Fibroblast of the aortic adventitia (primary cell): ENCODE measurements around the gene RNF220. TPM values are rescaled to one million over a fixed set of nuclear protein-coding genes. Genes with fewer than 3 reads are reported as not detected.

Source experiments
- DNase-seq: peaks from one replicate; pipeline ENCODE4 v3.0.0-alpha.2; 2010; ENCODE audit warnings: low read depth
- H3K4me3 ChIP-seq: 2 replicates; pipeline ENCODE4 v1.5.1; 2011; ENCODE audit warnings: low read depth, mild to moderate bottlenecking, control low read depth, low read length, moderate library complexity
- total RNA-seq: library from RNA; depleted of rRNA; stranded (reverse); fragments of >200 nt; gene quantifications from 2 replicates; pipeline ENCODE4 v1.2.3, GENCODE V29; 2012; ENCODE audit warnings: low replicate concordance
- TF ChIP-seq, protein P1 (sequence below): IDR thresholded peaks from 2 replicates; pipeline ENCODE4 v1.5.1; 2011; ENCODE audit warnings: mild to moderate bottlenecking, low read length, control low read depth, inconsistent platforms; ENCODE audit not compliant: insufficient read depth

The RNF220 gene
- total RNA-seq, 1 donor: 51.2 TPM

DNA sequence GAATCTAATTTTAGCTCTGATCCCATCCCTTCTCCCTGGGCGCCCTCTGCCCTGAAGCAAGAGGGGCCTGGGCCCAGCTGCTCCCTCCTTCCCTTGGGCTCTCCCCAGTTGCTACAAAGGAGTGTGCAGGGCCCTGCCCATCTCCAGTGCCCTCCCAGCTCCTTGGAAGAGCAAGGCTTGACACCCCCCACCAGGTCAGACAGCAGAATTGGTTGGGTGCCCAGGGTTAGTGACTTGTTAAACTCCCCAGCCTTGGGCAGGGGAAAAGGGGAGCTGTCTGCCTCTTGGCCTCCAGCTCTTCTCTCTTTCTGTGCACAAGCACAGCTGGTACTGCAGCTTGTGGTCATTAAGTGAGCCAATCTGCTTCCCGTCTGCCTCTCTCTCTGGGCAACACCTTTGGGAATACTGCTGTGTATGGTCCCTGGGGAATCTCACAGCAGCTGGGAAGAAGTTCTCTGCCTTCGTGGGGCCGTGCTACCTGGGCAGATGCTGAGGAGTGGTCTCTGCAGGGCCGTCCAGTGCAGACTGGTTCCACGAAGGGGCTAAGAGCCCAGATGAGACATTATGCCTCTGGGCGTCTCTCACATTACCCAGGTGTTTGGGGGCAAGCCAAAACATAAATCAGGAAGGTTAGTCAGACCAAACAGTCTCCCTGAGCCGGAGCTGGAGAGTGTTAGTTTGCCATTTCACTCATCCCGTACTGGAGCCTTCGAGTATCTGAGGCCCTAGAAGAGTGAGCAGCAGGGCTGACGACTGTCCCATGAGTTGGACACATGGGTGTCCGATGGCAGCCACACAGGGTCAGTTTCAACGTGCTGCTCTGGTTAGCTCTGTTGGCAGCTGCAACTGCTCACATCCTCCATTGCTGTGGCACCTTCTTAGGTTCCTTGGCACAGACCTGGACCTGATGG is 231.9 kb downstream of the RNF220 start:
- TF ChIP-seq, protein P1, sequence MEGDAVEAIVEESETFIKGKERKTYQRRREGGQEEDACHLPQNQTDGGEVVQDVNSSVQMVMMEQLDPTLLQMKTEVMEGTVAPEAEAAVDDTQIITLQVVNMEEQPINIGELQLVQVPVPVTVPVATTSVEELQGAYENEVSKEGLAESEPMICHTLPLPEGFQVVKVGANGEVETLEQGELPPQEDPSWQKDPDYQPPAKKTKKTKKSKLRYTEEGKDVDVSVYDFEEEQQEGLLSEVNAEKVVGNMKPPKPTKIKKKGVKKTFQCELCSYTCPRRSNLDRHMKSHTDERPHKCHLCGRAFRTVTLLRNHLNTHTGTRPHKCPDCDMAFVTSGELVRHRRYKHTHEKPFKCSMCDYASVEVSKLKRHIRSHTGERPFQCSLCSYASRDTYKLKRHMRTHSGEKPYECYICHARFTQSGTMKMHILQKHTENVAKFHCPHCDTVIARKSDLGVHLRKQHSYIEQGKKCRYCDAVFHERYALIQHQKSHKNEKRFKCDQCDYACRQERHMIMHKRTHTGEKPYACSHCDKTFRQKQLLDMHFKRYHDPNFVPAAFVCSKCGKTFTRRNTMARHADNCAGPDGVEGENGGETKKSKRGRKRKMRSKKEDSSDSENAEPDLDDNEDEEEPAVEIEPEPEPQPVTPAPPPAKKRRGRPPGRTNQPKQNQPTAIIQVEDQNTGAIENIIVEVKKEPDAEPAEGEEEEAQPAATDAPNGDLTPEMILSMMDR: no peak
- DNase-seq: no peak
- no peak overlapping the region for H3K4me3 ChIP-seq

GRCh38 chr1:44637702-44638411 is 232.8 kb downstream of the RNF220 start:
- TF ChIP-seq, protein P1: no peak
- no peak overlapping the region for H3K4me3 ChIP-seq
- DNase-seq: no peak

GRCh38 chr1:44640200-44640853 is 235.3 kb downstream of the RNF220 start:
- H3K4me3 ChIP-seq: no peak overlapping the region
- TF ChIP-seq, protein P1: no peak
- DNase-seq: no peak

GRCh38 chr1:44641126-44642102 is 236.4 kb downstream of the RNF220 start:
- H3K4me3 ChIP-seq: no peak overlapping the region
- TF ChIP-seq, protein P1: no peak
- no peak for DNase-seq

DNA sequence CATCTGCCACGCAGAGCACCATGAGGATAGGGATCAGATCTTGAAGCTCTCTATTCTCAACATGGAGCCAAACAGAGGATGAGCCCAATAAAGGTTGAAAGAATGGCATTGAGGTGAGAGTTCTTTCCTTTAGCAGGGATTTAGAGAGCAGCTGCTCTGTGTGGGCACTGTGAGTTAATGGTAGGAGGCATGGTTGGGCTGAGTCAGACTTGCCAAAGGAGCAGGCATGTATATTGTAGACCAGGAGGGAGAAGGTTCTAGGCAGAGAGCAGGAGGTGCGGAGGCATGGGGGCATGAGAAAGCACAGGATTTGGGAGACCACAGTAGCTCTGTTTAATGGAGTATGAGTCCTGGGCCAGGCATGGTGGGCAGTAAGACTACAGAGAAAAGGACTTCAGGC is 237.2 kb downstream of the RNF220 start:
- TF ChIP-seq, protein P1: no peak
- DNase-seq: no peak
- no peak overlapping the region for H3K4me3 ChIP-seq

- DNase-seq: no peak
- no peak overlapping the region for H3K4me3 ChIP-seq
- TF ChIP-seq, protein P1: no peak
Observed at GRCh38 chr1:44642925-44643324, 237.9 kb downstream of the RNF220 start.
